ENCODE data around the gene SPATA18. TPM values are rescaled to one million over a fixed set of nuclear protein-coding genes. Genes with fewer than 3 reads are reported as not detected.

SPATA18 gene
- total and polyA plus RNA-seq, 2 of the 13 experiments (the other 11 are each of a cell fraction or from before 2014, with no cell fraction given): 5.7 to 13.2 TPM

GRCh38 chr4:52052475-52052780, 1.3 kb downstream of the SPATA18 start (continued):
- TF ChIP-seq, protein P1, sequence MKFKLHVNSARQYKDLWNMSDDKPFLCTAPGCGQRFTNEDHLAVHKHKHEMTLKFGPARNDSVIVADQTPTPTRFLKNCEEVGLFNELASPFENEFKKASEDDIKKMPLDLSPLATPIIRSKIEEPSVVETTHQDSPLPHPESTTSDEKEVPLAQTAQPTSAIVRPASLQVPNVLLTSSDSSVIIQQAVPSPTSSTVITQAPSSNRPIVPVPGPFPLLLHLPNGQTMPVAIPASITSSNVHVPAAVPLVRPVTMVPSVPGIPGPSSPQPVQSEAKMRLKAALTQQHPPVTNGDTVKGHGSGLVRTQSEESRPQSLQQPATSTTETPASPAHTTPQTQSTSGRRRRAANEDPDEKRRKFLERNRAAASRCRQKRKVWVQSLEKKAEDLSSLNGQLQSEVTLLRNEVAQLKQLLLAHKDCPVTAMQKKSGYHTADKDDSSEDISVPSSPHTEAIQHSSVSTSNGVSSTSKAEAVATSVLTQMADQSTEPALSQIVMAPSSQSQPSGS (CRISPR knock-in tag; IDR thresholded peaks at IDR 0.05): 0 out of 2 replicates have a peak, but pooled peaks have one; percentile 11
- TF ChIP-seq KDM3A (CRISPR knock-in tag; IDR thresholded peaks at IDR 0.05; ENCODE audit: low read depth) (no peak), FOXO4 (CRISPR knock-in tag; conservative IDR thresholded peaks at IDR 0.05) (no peak), ZNF383 (CRISPR knock-in tag; IDR thresholded peaks at IDR 0.05; ENCODE audit: borderline replicate concordance) (no peak), ZNF446 (CRISPR knock-in tag; IDR thresholded peaks at IDR 0.05) (no peak), ZHX1 (CRISPR knock-in tag; IDR thresholded peaks at IDR 0.05; ENCODE audit: low read depth) (no peak), RELA (CRISPR knock-in tag; IDR thresholded peaks at IDR 0.05) (0 out of 2 replicates have a peak, but pooled peaks have one; percentile 66), TBX3 (IDR thresholded peaks at IDR 0.05; ENCODE audit: borderline replicate concordance) (no peak), HNF4A (CRISPR knock-in tag; IDR thresholded peaks at IDR 0.05) (peak; percentile 79), DBP (CRISPR knock-in tag; IDR thresholded peaks at IDR 0.05; ENCODE audit: not compliant biosample characterization) (peak; percentile 55), SUZ12 (IDR thresholded peaks at IDR 0.05; ENCODE audit: low read depth, low read length) (no peak), NFRKB (IDR thresholded peaks at IDR 0.05) (no peak), ZBTB21 (CRISPR knock-in tag; IDR thresholded peaks at IDR 0.05) (no peak), TBX2 (CRISPR knock-in tag; IDR thresholded peaks at IDR 0.05; ENCODE audit: borderline replicate concordance) (no peak)
- TF ChIP-seq, protein P2, sequence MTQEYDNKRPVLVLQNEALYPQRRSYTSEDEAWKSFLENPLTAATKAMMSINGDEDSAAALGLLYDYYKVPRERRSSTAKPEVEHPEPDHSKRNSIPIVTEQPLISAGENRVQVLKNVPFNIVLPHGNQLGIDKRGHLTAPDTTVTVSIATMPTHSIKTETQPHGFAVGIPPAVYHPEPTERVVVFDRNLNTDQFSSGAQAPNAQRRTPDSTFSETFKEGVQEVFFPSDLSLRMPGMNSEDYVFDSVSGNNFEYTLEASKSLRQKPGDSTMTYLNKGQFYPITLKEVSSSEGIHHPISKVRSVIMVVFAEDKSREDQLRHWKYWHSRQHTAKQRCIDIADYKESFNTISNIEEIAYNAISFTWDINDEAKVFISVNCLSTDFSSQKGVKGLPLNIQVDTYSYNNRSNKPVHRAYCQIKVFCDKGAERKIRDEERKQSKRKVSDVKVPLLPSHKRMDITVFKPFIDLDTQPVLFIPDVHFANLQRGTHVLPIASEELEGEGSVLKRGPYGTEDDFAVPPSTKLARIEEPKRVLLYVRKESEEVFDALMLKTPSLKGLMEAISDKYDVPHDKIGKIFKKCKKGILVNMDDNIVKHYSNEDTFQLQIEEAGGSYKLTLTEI (CRISPR knock-in tag; conservative IDR thresholded peaks at IDR 0.05): no peak
- TF ChIP-seq, protein P3, sequence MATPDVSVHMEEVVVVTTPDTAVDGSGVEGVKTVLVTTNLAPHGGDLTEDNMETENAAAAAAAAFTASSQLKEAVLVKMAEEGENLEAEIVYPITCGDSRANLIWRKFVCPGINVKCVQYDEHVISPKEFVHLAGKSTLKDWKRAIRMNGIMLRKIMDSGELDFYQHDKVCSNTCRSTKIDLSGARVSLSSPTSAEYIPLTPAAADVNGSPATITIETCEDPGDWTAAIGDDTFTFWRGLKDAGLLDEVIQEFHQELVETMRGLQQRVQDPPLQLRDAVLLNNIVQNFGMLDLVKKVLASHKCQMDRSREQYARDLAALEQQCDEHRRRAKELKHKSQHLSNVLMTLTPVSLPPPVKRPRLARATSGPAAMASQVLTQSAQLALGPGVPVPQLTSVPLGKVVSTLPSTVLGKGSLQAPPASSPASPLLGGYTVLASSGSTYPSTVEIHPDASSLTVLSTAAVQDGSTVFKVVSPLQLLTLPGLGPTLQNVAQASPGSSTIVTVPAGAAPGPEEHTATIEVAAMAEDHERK (CRISPR knock-in tag; IDR thresholded peaks at IDR 0.05; ENCODE audit: low read depth): no peak
- TF ChIP-seq, protein P4, sequence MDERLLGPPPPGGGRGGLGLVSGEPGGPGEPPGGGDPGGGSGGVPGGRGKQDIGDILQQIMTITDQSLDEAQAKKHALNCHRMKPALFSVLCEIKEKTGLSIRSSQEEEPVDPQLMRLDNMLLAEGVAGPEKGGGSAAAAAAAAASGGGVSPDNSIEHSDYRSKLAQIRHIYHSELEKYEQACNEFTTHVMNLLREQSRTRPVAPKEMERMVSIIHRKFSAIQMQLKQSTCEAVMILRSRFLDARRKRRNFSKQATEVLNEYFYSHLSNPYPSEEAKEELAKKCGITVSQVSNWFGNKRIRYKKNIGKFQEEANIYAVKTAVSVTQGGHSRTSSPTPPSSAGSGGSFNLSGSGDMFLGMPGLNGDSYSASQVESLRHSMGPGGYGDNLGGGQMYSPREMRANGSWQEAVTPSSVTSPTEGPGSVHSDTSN (CRISPR knock-in tag; IDR thresholded peaks at IDR 0.05): no peak
- TF ChIP-seq, protein P5, sequence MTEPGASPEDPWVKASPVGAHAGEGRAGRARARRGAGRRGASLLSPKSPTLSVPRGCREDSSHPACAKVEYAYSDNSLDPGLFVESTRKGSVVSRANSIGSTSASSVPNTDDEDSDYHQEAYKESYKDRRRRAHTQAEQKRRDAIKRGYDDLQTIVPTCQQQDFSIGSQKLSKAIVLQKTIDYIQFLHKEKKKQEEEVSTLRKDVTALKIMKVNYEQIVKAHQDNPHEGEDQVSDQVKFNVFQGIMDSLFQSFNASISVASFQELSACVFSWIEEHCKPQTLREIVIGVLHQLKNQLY (CRISPR knock-in tag; IDR thresholded peaks at IDR 0.05): no peak

Data from HepG2 (cell line).